Muscle layer of colon (tissue), 2 donors: ENCODE measurements around the gene RPL41.
"Not testable (repeated sequence)": the region's sequence is repeated elsewhere in the genome, so short reads cannot be mapped to it uniquely, and the experiment has no call there.

Source experiments
- H3K27ac ChIP-seq: one replicate; pipeline ENCODE4 v1.7.0; 2013; ENCODE audit warnings: low read depth, mild to moderate bottlenecking, low read length, moderate library complexity
- H3K27me3 ChIP-seq, 2 donors: one replicate each; pipeline ENCODE4 v1.7.0; 2013; ENCODE audit warnings: low read length in 2 of 2, mild to moderate bottlenecking in 2 of 2; ENCODE audit not compliant: insufficient read depth in 2 of 2, control insufficient read depth in 1 of 2
- H3K36me3 ChIP-seq: one replicate; pipeline ENCODE4 v1.7.0; 2013; ENCODE audit warnings: mild to moderate bottlenecking, low read length; ENCODE audit not compliant: insufficient read depth
- H3K4me1 ChIP-seq: one replicate; pipeline ENCODE4 v1.7.0; 2013; ENCODE audit warnings: mild to moderate bottlenecking, low read length; ENCODE audit not compliant: insufficient read depth
- H3K4me3 ChIP-seq, 2 donors: one replicate each; pipeline ENCODE4 v1.7.0; 2013; ENCODE audit warnings: low read length in 2 of 2, low read depth in 1 of 2, mild to moderate bottlenecking in 1 of 2, moderate library complexity in 1 of 2
- H3K9ac ChIP-seq: one replicate; pipeline ENCODE4 v1.7.0; 2013; ENCODE audit warnings: low read length
- H3K9me3 ChIP-seq: one replicate; pipeline ENCODE4 v1.7.0; 2013; ENCODE audit warnings: mild to moderate bottlenecking, low read length
- donor health status: abdominal sarcoma.
- donor health status: Adenocarcinoma of cecum.

Gene RPL41

DNA sequence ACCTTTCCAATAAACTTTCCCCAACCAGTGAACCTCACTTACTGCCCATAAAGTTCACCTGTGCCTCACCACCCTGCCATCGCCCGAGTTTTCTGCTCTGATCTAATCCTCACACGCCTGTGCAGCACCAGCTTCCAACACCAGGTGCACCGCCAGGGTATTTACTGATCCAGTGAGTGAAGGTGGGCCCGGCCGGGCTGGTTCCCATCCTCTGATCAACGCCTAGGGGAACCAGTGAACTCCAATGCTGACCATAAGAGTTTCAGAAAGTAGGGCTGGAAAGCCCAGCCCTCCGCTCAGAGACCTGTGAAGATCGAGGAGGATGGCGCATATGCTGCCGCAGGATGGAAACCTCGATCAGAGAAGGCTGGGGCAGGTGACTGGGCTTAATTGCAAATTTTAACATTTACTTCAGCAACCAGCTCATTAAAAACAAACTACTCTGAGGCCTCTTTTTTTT is 35.3 kb downstream of the RPL41 start:
- Histone ChIP-seq H3K36me3 (no peaks in the 10 kb centered on the region), H3K27ac (peak overlapping the region; percentile 75), H3K27me3 (no peaks in the 10 kb centered on the region), H3K4me1 (peaks cover 16% of the 10 kb centered on the region), H3K9ac (peak overlapping the region; percentile 82), H3K9me3 (no peaks in the 10 kb centered on the region), H3K4me3 (peak overlapping the region; percentile 45 to 93)

DNA sequence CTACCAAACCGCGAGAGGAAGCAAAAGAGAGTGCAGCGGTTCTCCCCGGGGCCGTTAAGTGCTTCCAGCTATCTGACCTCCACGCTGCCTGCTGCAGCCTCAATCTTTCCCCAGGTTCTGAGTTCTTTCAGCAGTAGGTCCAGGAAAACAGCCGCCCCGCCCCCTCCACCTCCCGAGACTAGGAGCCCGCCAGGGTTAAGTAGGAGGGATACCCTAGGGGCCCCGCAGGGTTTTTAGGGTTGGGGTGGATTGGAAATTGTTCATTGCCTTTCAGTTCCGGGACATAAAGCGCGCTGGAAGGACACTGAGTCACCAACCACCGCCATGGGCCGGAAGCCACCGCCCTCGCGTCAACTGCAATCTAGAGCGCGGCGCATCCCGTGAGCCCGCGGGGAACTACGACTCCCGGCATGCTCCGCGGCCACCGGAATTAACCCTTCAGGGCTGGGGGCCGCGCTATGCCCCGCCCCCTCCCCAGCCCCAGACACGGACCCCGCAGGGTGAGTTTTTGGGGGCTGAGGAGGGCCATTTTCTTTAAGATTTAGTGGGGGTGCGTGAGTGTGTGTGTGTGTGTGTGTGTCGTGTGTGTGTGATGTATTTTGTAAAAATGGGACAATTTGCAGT is 35.8 kb downstream of the RPL41 start, which contains the start of gene MYL6B:
Gene MYL6B, plus strand, starts transcription at position 456 of the 624 bp plus-strand sequence. CDS start 1,332 bp downstream, outside the sequence.
- H3K4me1 ChIP-seq = peaks cover 16% of the 10 kb centered on the region
- H3K9me3 ChIP-seq = no peaks in the 10 kb centered on the region
- H3K27me3 ChIP-seq = no peaks in the 10 kb centered on the region
- peak within 1 kb of the TSS; percentile 82 for H3K9ac ChIP-seq
- H3K27ac ChIP-seq = peak within 1 kb of the TSS; percentile 75
- H3K4me3 ChIP-seq = peak within 1 kb of the TSS; percentile 45 to 93
- no peaks in the 10 kb centered on the region for H3K36me3 ChIP-seq

DNA sequence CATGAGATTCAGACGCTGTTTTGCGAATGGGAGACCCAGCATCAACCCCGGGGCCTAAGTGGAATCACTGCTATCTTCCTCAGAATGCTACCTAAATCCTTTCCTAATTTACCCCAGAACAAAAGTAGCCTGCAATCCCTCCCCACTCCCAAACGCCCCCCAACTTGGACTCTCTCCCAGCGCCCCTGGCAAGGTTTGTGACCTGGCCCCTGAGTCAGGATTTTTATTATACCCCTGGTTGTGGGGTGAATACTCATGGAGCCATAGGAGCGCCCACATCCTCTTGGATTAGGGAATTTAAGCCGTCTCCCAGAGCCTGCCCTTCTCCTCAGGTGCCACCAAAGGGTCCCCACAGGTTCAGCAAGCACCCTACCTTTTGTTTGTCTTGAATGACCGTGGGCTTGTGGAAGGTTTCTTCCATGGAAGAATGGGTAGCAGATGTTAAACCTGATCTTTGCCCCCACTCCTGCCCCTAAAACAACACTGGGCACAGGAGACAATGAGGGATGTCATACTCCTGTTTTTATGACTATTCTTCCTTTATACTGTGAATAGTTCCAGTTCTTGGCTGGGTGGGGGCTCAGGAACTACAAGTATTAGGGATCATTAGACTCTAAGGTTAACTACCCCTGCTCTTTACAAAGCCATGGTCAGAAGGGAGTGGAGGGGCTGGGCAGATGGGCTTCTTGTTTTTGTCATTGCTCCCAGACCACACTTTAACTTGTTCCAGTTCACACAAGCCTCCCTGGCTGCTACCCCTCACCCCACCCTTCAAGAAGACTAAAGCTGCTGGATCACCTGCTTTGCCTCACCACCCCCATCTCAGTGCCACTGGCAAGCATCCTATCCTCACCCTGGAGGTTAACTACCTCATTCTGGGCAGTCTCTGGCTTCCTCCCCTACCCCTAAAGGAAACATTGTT is 36.6 kb downstream of the RPL41 start:
- Histone ChIP-seq H3K27me3 (no peaks in the 10 kb centered on the region), H3K4me1 (peaks cover 16% of the 10 kb centered on the region), H3K9me3 (no peaks in the 10 kb centered on the region), H3K9ac (peak overlapping the region; percentile 62), H3K36me3 (no peaks in the 10 kb centered on the region), H3K4me3 (peak overlapping the region; percentile 45 to 93), H3K27ac (peak overlapping the region; percentile 75)

DNA sequence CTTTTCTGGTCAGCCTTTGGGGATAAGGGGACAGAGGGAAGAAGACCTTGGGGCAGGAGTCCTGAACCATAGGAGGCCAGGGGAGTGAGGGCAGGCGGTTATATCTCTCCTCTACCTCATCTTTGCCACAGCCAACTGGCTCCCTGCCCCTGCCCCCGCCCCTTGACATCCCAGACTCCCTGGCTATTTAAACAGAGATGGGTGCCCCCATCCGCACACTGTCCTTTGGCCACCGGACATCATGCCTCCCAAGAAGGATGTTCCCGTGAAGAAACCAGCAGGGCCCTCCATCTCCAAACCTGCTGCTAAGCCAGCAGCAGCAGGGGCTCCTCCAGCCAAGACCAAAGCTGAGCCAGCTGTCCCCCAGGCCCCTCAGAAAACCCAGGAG is 37.2 kb downstream of the RPL41 start:
- no peaks in the 10 kb centered on the region for H3K27me3 ChIP-seq
- no peaks in the 10 kb centered on the region for H3K9me3 ChIP-seq
- H3K9ac ChIP-seq = no peak overlapping the region
- H3K36me3 ChIP-seq = no peaks in the 10 kb centered on the region
- H3K27ac ChIP-seq = no peak overlapping the region
- H3K4me3 ChIP-seq = no peak overlapping the region
- H3K4me1 ChIP-seq = peaks cover 16% of the 10 kb centered on the region

DNA sequence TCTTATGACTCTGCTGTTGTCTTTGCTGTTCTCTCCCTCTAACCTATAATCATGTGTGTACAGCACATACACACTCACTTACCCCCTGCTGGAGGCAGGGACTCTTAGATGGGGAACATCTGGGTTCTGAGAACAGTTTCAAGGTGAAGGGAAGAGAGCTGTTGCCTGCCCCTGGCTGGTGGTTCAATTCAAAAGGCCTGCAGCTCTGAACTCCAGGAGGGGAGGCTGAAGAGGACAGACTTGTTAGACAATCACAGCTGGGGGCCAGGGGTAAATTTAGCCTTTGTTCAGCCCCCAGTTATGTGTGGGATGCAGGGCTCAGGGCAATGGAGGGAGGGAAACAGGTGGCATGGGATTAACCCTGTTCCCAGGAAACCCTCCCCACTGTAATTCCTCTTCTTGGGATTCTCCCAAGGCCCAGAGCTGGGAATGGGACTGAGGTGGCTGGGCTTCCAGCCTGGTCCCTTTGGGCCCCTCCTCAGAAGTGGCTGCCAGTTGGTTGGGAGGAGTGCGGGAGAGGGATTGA is 37.9 kb downstream of the RPL41 start:
- H3K36me3 ChIP-seq = peaks cover under 1% of the 10 kb centered on the region
- H3K4me1 ChIP-seq = peaks cover 16% of the 10 kb centered on the region
- no peak overlapping the region for H3K9ac ChIP-seq
- no peak overlapping the region for H3K4me3 ChIP-seq
- H3K9me3 ChIP-seq = no peaks in the 10 kb centered on the region
- H3K27ac ChIP-seq = no peak overlapping the region
- no peaks in the 10 kb centered on the region for H3K27me3 ChIP-seq

DNA sequence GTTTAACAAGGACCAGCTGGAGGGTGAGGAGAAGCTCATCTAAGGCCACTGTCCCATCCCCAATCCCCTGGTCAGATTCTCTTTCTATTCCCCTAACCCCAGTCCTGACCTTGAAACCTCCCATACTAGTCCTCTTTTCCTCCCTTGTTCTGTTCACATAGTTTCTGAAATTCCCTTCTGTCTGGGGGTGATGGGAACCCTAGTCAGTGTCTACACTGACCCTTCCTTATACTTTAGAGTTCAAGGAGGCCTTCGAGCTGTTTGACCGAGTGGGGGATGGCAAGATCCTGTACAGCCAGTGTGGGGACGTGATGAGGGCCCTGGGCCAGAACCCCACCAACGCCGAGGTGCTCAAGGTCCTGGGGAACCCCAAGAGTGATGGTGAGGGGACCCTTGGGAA is 38.4 kb downstream of the RPL41 start:
- no peak overlapping the region for H3K27ac ChIP-seq
- peaks cover 17% of the 10 kb centered on the region for H3K4me1 ChIP-seq
- peaks cover 6% of the 10 kb centered on the region for H3K36me3 ChIP-seq
- H3K9ac ChIP-seq = no peak overlapping the region
- H3K9me3 ChIP-seq = no peaks in the 10 kb centered on the region
- H3K4me3 ChIP-seq = no peak overlapping the region
- no peaks in the 10 kb centered on the region for H3K27me3 ChIP-seq

DNA sequence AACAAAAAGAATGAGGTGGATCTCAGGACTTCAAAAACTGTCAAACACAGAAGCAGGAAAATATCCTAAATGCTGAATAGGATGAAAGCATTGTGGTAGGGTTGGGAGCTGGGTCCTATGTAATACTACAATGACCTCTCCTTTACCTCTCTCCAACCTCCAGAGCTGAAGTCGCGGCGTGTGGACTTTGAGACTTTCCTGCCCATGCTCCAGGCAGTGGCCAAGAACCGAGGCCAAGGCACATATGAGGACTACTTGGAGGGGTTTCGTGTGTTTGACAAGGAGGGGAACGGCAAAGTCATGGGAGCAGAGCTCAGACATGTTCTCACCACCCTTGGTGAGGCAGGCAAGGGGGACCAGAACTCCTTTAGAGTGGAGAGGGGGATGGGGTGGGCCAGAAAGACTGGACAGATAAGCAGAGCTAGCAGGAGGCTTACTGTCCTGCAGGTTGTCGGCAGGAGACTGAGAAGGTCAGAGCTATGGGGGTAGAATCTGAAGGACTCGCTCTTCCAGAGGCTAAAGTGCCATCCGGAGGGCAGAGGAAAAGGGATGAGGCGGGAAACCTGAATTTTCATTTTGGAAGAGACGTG is 38.9 kb downstream of the RPL41 start:
- Histone ChIP-seq H3K27ac (no peak overlapping the region), H3K9me3 (no peaks in the 10 kb centered on the region), H3K9ac (no peak overlapping the region), H3K4me3 (no peak overlapping the region), H3K27me3 (no peaks in the 10 kb centered on the region), H3K36me3 (peaks cover 11% of the 10 kb centered on the region), H3K4me1 (peaks cover 23% of the 10 kb centered on the region)

DNA sequence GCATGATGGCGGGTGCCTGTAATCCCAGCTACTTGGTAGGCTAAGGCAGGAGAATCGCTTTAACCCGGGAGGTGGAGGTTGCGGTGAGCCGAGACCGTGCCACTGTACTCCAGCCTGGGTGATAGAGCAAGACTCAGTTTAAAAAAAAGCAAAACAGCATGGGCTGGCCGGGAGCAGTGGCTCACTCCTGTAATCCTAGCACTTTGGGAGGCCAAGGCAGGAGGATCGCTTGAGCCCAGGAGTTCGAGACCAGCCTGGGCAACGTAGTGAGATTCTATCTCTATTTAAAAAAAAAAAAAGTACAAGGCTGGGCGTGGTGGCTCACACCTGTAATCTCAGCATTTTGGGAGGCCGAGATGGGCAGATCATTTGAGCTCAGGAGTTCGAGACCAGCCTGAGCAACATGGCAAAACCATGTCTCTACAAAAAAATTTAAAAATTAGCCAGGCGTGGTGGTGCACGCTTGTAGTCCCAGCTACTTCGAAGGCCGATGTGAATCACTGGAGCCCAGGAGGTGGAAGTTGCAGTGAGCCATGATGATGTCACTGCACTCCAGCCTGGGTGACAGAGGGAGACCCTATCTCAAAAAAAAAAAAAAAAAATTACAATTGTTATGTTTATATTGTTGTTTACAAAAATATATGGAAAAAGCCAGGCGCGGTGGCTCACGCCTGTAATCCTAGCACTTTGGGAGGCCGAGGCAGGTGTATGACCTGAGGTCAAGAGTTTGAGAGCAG is 40.2 kb downstream of the RPL41 start:
- H3K36me3 ChIP-seq = peaks cover 24% of the 10 kb centered on the region
- H3K9ac ChIP-seq, H3K9me3 ChIP-seq, H3K27me3 ChIP-seq: not testable (repeated sequence)
- H3K27ac ChIP-seq = peak overlapping the region; percentile 81
- H3K4me3 ChIP-seq = peak overlapping the region; percentile 43 to 61
- peaks cover 30% of the 10 kb centered on the region for H3K4me1 ChIP-seq

DNA sequence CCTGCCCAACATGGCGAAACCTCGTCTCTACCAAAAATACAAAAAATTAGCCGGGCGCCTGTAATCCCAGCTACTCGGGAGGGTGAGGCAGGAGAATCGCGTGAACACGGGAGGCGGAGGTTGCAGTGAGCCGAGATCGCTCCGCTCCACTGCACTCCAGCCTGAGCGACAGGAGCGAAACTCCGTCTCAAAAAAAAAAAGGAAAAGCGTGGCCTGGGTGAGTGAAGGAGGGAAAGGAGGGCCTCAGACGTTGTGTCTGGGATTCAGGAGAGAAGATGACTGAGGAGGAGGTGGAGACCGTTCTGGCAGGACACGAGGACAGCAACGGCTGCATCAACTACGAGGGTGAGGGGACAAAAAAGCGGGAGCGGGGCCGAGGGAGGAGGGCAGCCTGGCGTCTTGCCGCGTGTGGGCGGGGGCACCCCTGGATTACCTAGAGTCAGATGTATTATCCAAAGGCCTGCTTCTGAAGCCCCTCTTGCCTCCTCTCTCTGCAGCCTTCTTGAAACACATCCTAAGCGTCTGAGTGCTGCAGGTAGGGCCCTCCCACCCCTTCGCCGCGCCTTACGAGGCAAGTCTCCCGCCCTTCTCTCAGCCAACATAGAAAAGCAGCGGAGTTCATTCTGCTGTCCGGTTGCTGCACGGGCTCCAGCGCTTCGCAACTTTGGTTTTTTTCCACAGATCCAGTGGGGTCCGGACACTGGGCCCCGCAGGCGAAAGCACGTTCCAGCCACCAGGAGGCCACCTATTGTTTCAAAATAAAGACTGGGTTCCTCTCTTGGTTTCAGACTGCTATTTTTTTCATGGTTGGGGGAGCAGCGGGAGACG is 41.0 kb downstream of the RPL41 start:
- peaks cover 34% of the 10 kb centered on the region for H3K4me1 ChIP-seq
- peak overlapping the region; percentile 43 to 61 for H3K4me3 ChIP-seq
- no peaks in the 10 kb centered on the region for H3K9me3 ChIP-seq
- peak overlapping the region; percentile 81 for H3K27ac ChIP-seq
- H3K9ac ChIP-seq = peak overlapping the region; percentile 39
- H3K27me3 ChIP-seq = no peaks in the 10 kb centered on the region
- peaks cover 32% of the 10 kb centered on the region for H3K36me3 ChIP-seq
